Vagina (tissue), 2 donors: ENCODE results near the gene CALD1. TPM values are rescaled to one million over a fixed set of nuclear protein-coding genes. Genes with fewer than 3 reads are reported as not detected.

ENCODE experiments used
- DNase-seq, 2 donors: peaks; one replicate each; pipeline ENCODE4 v3.0.0-alpha.2; 2017; ENCODE audit errors: extremely low spot score in 2 of 2
- H3K27ac ChIP-seq: fragments of 200-600 bp; sonication (generic); one replicate; pipeline ENCODE4 v1.5.1; 2019
- H3K27me3 ChIP-seq: fragments of 200-600 bp; sonication (generic); one replicate; pipeline ENCODE4 v1.5.1; 2019
- H3K36me3 ChIP-seq, 2 donors: fragments of 200-600 bp; sonication (generic); one replicate each; pipeline ENCODE4 v1.5.1; 2017 to 2019
- H3K4me1 ChIP-seq: fragments of 200-600 bp; sonication (generic); one replicate; pipeline ENCODE4 v1.5.1; 2019
- H3K4me3 ChIP-seq, 2 donors: fragments of 200-600 bp; sonication (generic); 1 replicate in 1 of 2; 2 replicates in 1 of 2; pipeline ENCODE4 v1.5.1; 2016 to 2019
- H3K9me3 ChIP-seq: fragments of 200-600 bp; sonication (generic); one replicate; pipeline ENCODE4 v1.5.1; 2019
- CTCF ChIP-seq, 3 experiments: fragments of 450-650 bp in 2 of 3; fragments of 200-600 bp in 1 of 3; sonication (generic) in 1 of 3; IDR thresholded peaks; one replicate each; pipeline ENCODE4 v1.5.1; 2017 to 2019; ENCODE audit warnings: antibody characterized with exemption in 3 of 3, mild to moderate bottlenecking in 2 of 3, moderate library complexity in 2 of 3
- POLR2A ChIP-seq, 2 donors: fragments of 450-650 bp; IDR thresholded peaks; one replicate each; pipeline ENCODE4 v1.6.1; 2017; ENCODE audit warnings: antibody characterized with exemption in 2 of 2, mild to moderate bottlenecking in 2 of 2, moderate library complexity in 2 of 2
- POLR2AphosphoS5 ChIP-seq, 2 donors: sonication (generic); formaldehyde crosslinking; IDR thresholded peaks; one replicate each; pipeline ENCODE4 v1.9.0; 2017; ENCODE audit warnings: antibody characterized with exemption in 2 of 2, mild to moderate bottlenecking in 2 of 2, low read depth in 1 of 2; ENCODE audit not compliant: insufficient read depth in 1 of 2
- intact Hi-C: fragments of 100-400 bp; cut with DNase I; formaldehyde crosslinking; loops from one replicate; pipeline ENCODE4 v1.15.1; 2023
- total RNA-seq: library from RNA; depleted of rRNA; stranded (reverse); fragments of >200 nt; gene quantifications from one replicate; pipeline ENCODE4 v1.2.3, GENCODE V29; 2016

Gene CALD1
- total RNA-seq, 1 donor from 2014 or later = 343 TPM

DNA sequence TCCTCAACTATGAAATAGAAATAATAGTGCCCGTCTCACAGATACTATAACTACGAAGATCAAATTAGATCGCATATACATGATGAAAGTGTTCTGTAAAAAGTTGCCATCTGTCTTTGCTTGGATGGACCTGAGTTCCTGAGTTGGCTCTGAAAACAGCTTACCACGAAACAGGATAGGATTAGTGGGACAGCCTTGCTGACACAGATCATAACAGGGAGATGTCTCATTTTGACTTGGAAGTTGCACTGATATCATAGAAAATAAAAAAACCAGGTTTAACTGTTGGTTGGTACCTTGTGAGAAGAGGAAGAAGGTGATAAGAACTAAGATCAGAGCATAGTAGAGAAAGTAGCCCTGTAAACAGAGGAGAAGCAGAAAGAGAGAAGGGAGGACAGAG is 127.6 kb downstream of the CALD1 start:
- intact Hi-C loops = no loop called here
- Histone ChIP-seq H3K4me3 (no peak overlapping the region), H3K27ac (peak overlapping the region; percentile 31), H3K4me1 (peaks cover 92% of the 10 kb centered on the region), H3K27me3 (no peaks in the 10 kb centered on the region), H3K36me3 (no peaks in the 10 kb centered on the region), H3K9me3 (no peaks in the 10 kb centered on the region)
- TF ChIP-seq POLR2AphosphoS5 (IDR thresholded peaks at IDR 0.05; ENCODE audit: insufficient read depth in 1 of 2, low read depth in 1 of 2) = no peak
- TF ChIP-seq CTCF (IDR thresholded peaks at IDR 0.05) = no peak
- TF ChIP-seq POLR2A (IDR thresholded peaks at IDR 0.05) = no peak
- DNase-seq = no peak

GRCh38 chr7:134907639-134908038 is 128.2 kb downstream of the CALD1 start:
- DNase-seq = no peak
- peaks cover 86% of the 10 kb centered on the region for H3K4me1 ChIP-seq
- no peaks in the 10 kb centered on the region for H3K27me3 ChIP-seq
- no peaks in the 10 kb centered on the region for H3K9me3 ChIP-seq
- no peak overlapping the region for H3K27ac ChIP-seq
- intact Hi-C loops = no loop called here
- TF ChIP-seq CTCF (IDR thresholded peaks at IDR 0.05) (no peak), POLR2AphosphoS5 (IDR thresholded peaks at IDR 0.05; ENCODE audit: insufficient read depth in 1 of 2, low read depth in 1 of 2) (no peak), POLR2A (IDR thresholded peaks at IDR 0.05) (no peak)
- H3K36me3 ChIP-seq = no peaks in the 10 kb centered on the region
- no peak overlapping the region for H3K4me3 ChIP-seq

GRCh38 chr7:134908289-134908688 is 128.9 kb downstream of the CALD1 start:
- Histone ChIP-seq H3K27ac (peak overlapping the region; percentile 28), H3K4me3 (no peak overlapping the region), H3K4me1 (peaks cover 79% of the 10 kb centered on the region), H3K27me3 (no peaks in the 10 kb centered on the region), H3K9me3 (no peaks in the 10 kb centered on the region), H3K36me3 (no peaks in the 10 kb centered on the region)
- intact Hi-C loops = no loop called here
- TF ChIP-seq POLR2A (IDR thresholded peaks at IDR 0.05) (no peak), CTCF (IDR thresholded peaks at IDR 0.05) (no peak), POLR2AphosphoS5 (IDR thresholded peaks at IDR 0.05; ENCODE audit: insufficient read depth in 1 of 2, low read depth in 1 of 2) (no peak)
- DNase-seq = no peak

GRCh38 chr7:134910214-134910890 is 130.9 kb downstream of the CALD1 start:
- no peak for DNase-seq
- Histone ChIP-seq H3K9me3 (no peaks in the 10 kb centered on the region), H3K4me3 (no peak overlapping the region), H3K27me3 (no peaks in the 10 kb centered on the region), H3K4me1 (peaks cover 59% of the 10 kb centered on the region), H3K36me3 (no peaks in the 10 kb centered on the region), H3K27ac (no peak overlapping the region)
- intact Hi-C loops = no loop called here
- no peak for TF ChIP-seq POLR2A (IDR thresholded peaks at IDR 0.05)
- no peak for TF ChIP-seq CTCF (IDR thresholded peaks at IDR 0.05)
- TF ChIP-seq POLR2AphosphoS5 (IDR thresholded peaks at IDR 0.05; ENCODE audit: insufficient read depth in 1 of 2, low read depth in 1 of 2) = no peak

DNA sequence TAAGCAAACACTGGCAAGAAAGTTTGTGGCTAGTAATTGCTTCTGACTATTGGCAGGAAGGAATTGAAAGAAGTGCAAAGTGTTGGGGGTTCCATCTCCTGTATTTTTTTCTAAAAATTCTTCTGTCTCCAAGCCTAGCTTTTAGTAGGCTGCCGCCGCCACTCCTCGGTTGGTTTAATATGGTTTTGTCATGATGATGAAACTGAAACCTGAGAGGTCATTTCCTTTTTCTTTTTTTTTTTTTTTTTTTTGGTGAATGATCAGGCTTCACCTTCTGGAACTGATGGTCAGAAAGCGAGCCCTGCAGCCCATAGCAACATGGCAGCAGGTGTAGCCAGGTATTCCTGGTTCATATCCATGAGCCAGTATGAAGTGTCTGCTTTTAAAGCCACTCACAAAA is 131.5 kb downstream of the CALD1 start:
- intact Hi-C loops = no loop called here
- no peaks in the 10 kb centered on the region for H3K36me3 ChIP-seq
- DNase-seq = no peak
- no peak for TF ChIP-seq CTCF (IDR thresholded peaks at IDR 0.05)
- no peak for TF ChIP-seq POLR2AphosphoS5 (IDR thresholded peaks at IDR 0.05; ENCODE audit: insufficient read depth in 1 of 2, low read depth in 1 of 2)
- TF ChIP-seq POLR2A (IDR thresholded peaks at IDR 0.05) = no peak
- H3K4me1 ChIP-seq = peaks cover 54% of the 10 kb centered on the region
- H3K27ac ChIP-seq = no peak overlapping the region
- H3K4me3 ChIP-seq = no peak overlapping the region
- no peaks in the 10 kb centered on the region for H3K9me3 ChIP-seq
- H3K27me3 ChIP-seq = no peaks in the 10 kb centered on the region
